Measurements from ENCODE around the gene SLC6A9. TPM values are rescaled to one million over a fixed set of nuclear protein-coding genes. Genes with fewer than 3 reads are reported as not detected.

Gene SLC6A9
- total and polyA plus RNA-seq, 2 of the 8 experiments (the other 6 are each of a cell fraction or from before 2014, with no cell fraction given) = 20.2 to 24.2 TPM

GRCh38 chr1:43979528-43980254 is 51.6 kb downstream of the SLC6A9 start (continued):
- TF ChIP-seq CHD1 (IDR thresholded peaks at IDR 0.05; ENCODE audit: low read depth, low read length) = no peak
- no peak for TF ChIP-seq JUN (IDR thresholded peaks at IDR 0.05; ENCODE audit: low read depth, low read length)
- no peak for TF ChIP-seq KDM5A (IDR thresholded peaks at IDR 0.05; ENCODE audit: low read length)
- TF ChIP-seq HDAC6 (IDR thresholded peaks at IDR 0.05; ENCODE audit: low read depth, low read length) = no peak
- peak; percentile 94 for TF ChIP-seq MAX (IDR thresholded peaks at IDR 0.05)
- TF ChIP-seq EZH2 (IDR thresholded peaks at IDR 0.05; ENCODE audit: low read depth, low read length, severe bottlenecking) = no peak
- TF ChIP-seq POLR2AphosphoS5 (IDR thresholded peaks at IDR 0.05; ENCODE audit: low read depth, low read length) = no peak
- peak; percentile 58 for TF ChIP-seq SAP30 (IDR thresholded peaks at IDR 0.05; ENCODE audit: insufficient read depth, insufficient replicate concordance, low read length)
- no peak for TF ChIP-seq EP300 (IDR thresholded peaks at IDR 0.05; ENCODE audit: borderline replicate concordance in 1 of 2, low read depth in 2 of 2, low read length in 2 of 2)
- TF ChIP-seq, protein P1, sequence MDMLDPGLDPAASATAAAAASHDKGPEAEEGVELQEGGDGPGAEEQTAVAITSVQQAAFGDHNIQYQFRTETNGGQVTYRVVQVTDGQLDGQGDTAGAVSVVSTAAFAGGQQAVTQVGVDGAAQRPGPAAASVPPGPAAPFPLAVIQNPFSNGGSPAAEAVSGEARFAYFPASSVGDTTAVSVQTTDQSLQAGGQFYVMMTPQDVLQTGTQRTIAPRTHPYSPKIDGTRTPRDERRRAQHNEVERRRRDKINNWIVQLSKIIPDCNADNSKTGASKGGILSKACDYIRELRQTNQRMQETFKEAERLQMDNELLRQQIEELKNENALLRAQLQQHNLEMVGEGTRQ (IDR thresholded peaks at IDR 0.05; ENCODE audit: low read length) = 0 out of 2 replicates have a peak, but pooled peaks have one; percentile 18

Measured in H1 (cell line).